T-helper 9 cell (primary cell): ENCODE results near the gene RPS27.

Experiments used
- DNase-seq: peaks from one replicate; pipeline ENCODE4 v3.0.0-alpha.2; 2020
- total RNA-seq, 2 donors: gene quantifications; one replicate each; lab custom pipeline; 2026; lab: John Stamatoyannopoulos, UW

Gene RPS27
- total RNA-seq, result 2,183 to 2,279 reads per million in 2 donors

GRCh38 chr1:153990468-153991150, at the start of gene RPS27:
RPS27 (plus strand) TSS chr1:153990762; CDS start chr1:153990797, 35 bp downstream.
- peak; percentile 76 for DNase-seq

- DNase-seq, result no peak
Observed at GRCh38 chr1:153941826-153942725, 48.5 kb upstream of the RPS27 start.

GRCh38 chr1:153942766-153943549, 47.6 kb upstream of the RPS27 start:
- DNase-seq, result no peak

- no peak for DNase-seq
Observed at GRCh38 chr1:153944005-153944826, 46.3 kb upstream of the RPS27 start.

- no peak for DNase-seq
Observed at GRCh38 chr1:153944827-153945117, 45.8 kb upstream of the RPS27 start.

- peak; percentile 76 for DNase-seq
Observed at GRCh38 chr1:153945131-153945794, 45.3 kb upstream of the RPS27 start.

GRCh38 chr1:153945795-153946621, 44.6 kb upstream of the RPS27 start:
- peak; percentile 69 for DNase-seq

GRCh38 chr1:153946622-153947241, 43.8 kb upstream of the RPS27 start, which contains the start of gene DENND4B:
DENND4B (minus strand) TSS chr1:153946718; CDS start chr1:153944374, 2,344 bp downstream.
- DNase-seq, result peak; percentile 61

GRCh38 chr1:153951183-153951582, 39.4 kb upstream of the RPS27 start:
- no peak for DNase-seq

- DNase-seq, result no peak
Observed at GRCh38 chr1:153951801-153952200, 38.8 kb upstream of the RPS27 start.

- no peak for DNase-seq
Observed at GRCh38 chr1:153953859-153954365, 36.6 kb upstream of the RPS27 start.

GRCh38 chr1:153954826-153955225, 35.7 kb upstream of the RPS27 start:
- DNase-seq, result no peak

- DNase-seq, result no peak
Observed at GRCh38 chr1:153956997-153957715, 33.4 kb upstream of the RPS27 start.

- no peak for DNase-seq
Observed at GRCh38 chr1:153957744-153958110, 32.8 kb upstream of the RPS27 start.

GRCh38 chr1:153958111-153958960, 32.2 kb upstream of the RPS27 start, which contains the start of gene CRTC2:
CRTC2 (minus strand) TSS chr1:153958612; CDS start chr1:153958497, 115 bp downstream.
- peak; percentile 97 for DNase-seq

GRCh38 chr1:153958961-153959260, 31.7 kb upstream of the RPS27 start:
- no peak for DNase-seq

GRCh38 chr1:153959454-153959853, 31.1 kb upstream of the RPS27 start:
- no peak for DNase-seq

- DNase-seq, result no peak
Observed at GRCh38 chr1:153960206-153960605, 30.4 kb upstream of the RPS27 start.
